SK-N-SH treated with all-trans-retinoic acid at 6 μM for 48 hours (cell line): ENCODE results near the gene ARHGDIG.
"Not testable (repeated sequence)": the region's sequence is repeated elsewhere in the genome, so short reads cannot be mapped to it uniquely, and the experiment has no call there.

ENCODE experiments used
- ATAC-seq: fragments of 200-7000 bp; cut with Tn5 transposase; 3 replicates; pipeline ENCODE4 v1.9.1; 2020; ENCODE audit warnings: mild to moderate bottlenecking, moderate library complexity
- ARNTL ChIP-seq: fragments of 450-650 bp; formaldehyde crosslinking; IDR thresholded peaks from 2 replicates; pipeline ENCODE4 v1.5.0; 2020; ENCODE audit warnings: low read depth, mild to moderate bottlenecking, moderate library complexity, borderline replicate concordance
- BACH2 ChIP-seq: fragments of 250-450 bp; sonication (Bioruptor Pico); IDR thresholded peaks from 2 replicates; pipeline ENCODE4 v1.9.0; 2021; ENCODE audit warnings: mild to moderate bottlenecking, borderline replicate concordance
- CSDC2 ChIP-seq: fragments of 250-450 bp; sonication (Bioruptor Pico); IDR thresholded peaks from 2 replicates; pipeline ENCODE4 v1.5.0; 2020; ENCODE audit warnings: mild to moderate bottlenecking, moderate library complexity
- ESRRG ChIP-seq: fragments of 250-450 bp; sonication (Bioruptor Pico); IDR thresholded peaks from 2 replicates; pipeline ENCODE4 v1.6.1; 2021; ENCODE audit warnings: mild to moderate bottlenecking
- GLIS3 ChIP-seq: fragments of 250-450 bp; sonication (Bioruptor Pico); IDR thresholded peaks from 2 replicates; pipeline ENCODE4 v1.5.0; 2020; ENCODE audit warnings: mild to moderate bottlenecking, moderate library complexity
- ISL1 ChIP-seq: fragments of 250-450 bp; sonication (Bioruptor Pico); IDR thresholded peaks from 2 replicates; pipeline ENCODE4 v2.1.2; 2022; ENCODE audit warnings: mild to moderate bottlenecking, moderate library complexity
- OSR1 ChIP-seq: fragments of 250-450 bp; sonication (Bioruptor Pico); IDR thresholded peaks from 2 replicates; pipeline ENCODE4 v1.8.0; 2022; ENCODE audit warnings: moderate library complexity, mild to moderate bottlenecking, inconsistent platforms
- PATZ1 ChIP-seq: fragments of 250-450 bp; sonication (Bioruptor Pico); IDR thresholded peaks from 2 replicates; pipeline ENCODE4 v1.8.0; 2020; ENCODE audit warnings: mild to moderate bottlenecking, moderate library complexity, borderline replicate concordance
- PPARA ChIP-seq: fragments of 250-450 bp; sonication (Bioruptor Pico); IDR thresholded peaks from 2 replicates; pipeline ENCODE4 v1.5.0; 2020; ENCODE audit warnings: mild to moderate bottlenecking, borderline replicate concordance
- SNAI2 ChIP-seq: fragments of 250-450 bp; sonication (Bioruptor Pico); IDR thresholded peaks from 2 replicates; pipeline ENCODE4 v1.5.0; 2020; ENCODE audit warnings: mild to moderate bottlenecking, moderate library complexity
- TOX ChIP-seq: fragments of 250-450 bp; sonication (Bioruptor Pico); IDR thresholded peaks from 2 replicates; pipeline ENCODE4 v1.8.0; 2021; ENCODE audit warnings: mild to moderate bottlenecking, moderate library complexity, borderline replicate concordance
- ZC3H10 ChIP-seq: fragments of 250-450 bp; sonication (Bioruptor Pico); IDR thresholded peaks from 2 replicates; pipeline ENCODE4 v1.5.1; 2021; ENCODE audit warnings: mild to moderate bottlenecking, moderate library complexity
- ZFP3 ChIP-seq: fragments of 250-450 bp; sonication (Bioruptor Pico); IDR thresholded peaks from 2 replicates; pipeline ENCODE4 v1.5.0; 2020; ENCODE audit warnings: mild to moderate bottlenecking, moderate library complexity
- ZFP30 ChIP-seq: fragments of 450-650 bp; formaldehyde crosslinking; IDR thresholded peaks from 2 replicates; pipeline ENCODE4 v1.5.0; 2022; ENCODE audit warnings: mild to moderate bottlenecking, moderate library complexity
- ZNF8 ChIP-seq: fragments of 450-650 bp; formaldehyde crosslinking; IDR thresholded peaks from 2 replicates; pipeline ENCODE4 v1.5.0; 2020; ENCODE audit warnings: mild to moderate bottlenecking, moderate library complexity
- TF ChIP-seq, protein P1 (sequence below): fragments of 250-450 bp; sonication (Bioruptor Pico); IDR thresholded peaks from 2 replicates; pipeline ENCODE4 v1.5.1; 2021; ENCODE audit warnings: mild to moderate bottlenecking, moderate library complexity
- TF ChIP-seq, protein P2 (sequence below): fragments of 250-450 bp; sonication (Bioruptor Pico); IDR thresholded peaks from 2 replicates; pipeline ENCODE4 v1.8.0; 2021; ENCODE audit warnings: low read depth, mild to moderate bottlenecking, moderate library complexity, borderline replicate concordance
- TF ChIP-seq, protein P3 (sequence below): fragments of 250-450 bp; sonication (Bioruptor Pico); IDR thresholded peaks from 2 replicates; pipeline ENCODE4 v1.5.1; 2020; ENCODE audit warnings: low read depth, mild to moderate bottlenecking, moderate library complexity

Gene ARHGDIG

GRCh38 chr16:265711-266110 is 14.7 kb upstream of the ARHGDIG start:
- 0 out of 3 replicates have a peak, but pooled peaks have one; percentile 5 for ATAC-seq
- TF ChIP-seq BACH2 (CRISPR knock-in tag) = no peak
- TF ChIP-seq, protein P1, sequence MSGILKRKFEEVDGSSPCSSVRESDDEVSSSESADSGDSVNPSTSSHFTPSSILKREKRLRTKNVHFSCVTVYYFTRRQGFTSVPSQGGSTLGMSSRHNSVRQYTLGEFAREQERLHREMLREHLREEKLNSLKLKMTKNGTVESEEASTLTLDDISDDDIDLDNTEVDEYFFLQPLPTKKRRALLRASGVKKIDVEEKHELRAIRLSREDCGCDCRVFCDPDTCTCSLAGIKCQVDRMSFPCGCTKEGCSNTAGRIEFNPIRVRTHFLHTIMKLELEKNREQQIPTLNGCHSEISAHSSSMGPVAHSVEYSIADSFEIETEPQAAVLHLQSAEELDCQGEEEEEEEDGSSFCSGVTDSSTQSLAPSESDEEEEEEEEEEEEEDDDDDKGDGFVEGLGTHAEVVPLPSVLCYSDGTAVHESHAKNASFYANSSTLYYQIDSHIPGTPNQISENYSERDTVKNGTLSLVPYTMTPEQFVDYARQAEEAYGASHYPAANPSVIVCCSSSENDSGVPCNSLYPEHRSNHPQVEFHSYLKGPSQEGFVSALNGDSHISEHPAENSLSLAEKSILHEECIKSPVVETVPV (CRISPR knock-in tag) = no peak
- no peak for TF ChIP-seq ZFP30 (CRISPR knock-in tag)
- TF ChIP-seq, all 23 proteins: peak for 0

- ATAC-seq = peak; percentile 9
- no peak for TF ChIP-seq ESRRG (CRISPR knock-in tag)
These were observed 13.9 kb upstream of the ARHGDIG start for GRCh38 chr16:266258-267164.

- not testable (repeated sequence) for ATAC-seq
These were observed 12.8 kb upstream of the ARHGDIG start for GRCh38 chr16:267562-267961.

GRCh38 chr16:268141-269053 is 12.0 kb upstream of the ARHGDIG start:
- no peak; the same call in 2 of the 3 replicates for ATAC-seq

DNA sequence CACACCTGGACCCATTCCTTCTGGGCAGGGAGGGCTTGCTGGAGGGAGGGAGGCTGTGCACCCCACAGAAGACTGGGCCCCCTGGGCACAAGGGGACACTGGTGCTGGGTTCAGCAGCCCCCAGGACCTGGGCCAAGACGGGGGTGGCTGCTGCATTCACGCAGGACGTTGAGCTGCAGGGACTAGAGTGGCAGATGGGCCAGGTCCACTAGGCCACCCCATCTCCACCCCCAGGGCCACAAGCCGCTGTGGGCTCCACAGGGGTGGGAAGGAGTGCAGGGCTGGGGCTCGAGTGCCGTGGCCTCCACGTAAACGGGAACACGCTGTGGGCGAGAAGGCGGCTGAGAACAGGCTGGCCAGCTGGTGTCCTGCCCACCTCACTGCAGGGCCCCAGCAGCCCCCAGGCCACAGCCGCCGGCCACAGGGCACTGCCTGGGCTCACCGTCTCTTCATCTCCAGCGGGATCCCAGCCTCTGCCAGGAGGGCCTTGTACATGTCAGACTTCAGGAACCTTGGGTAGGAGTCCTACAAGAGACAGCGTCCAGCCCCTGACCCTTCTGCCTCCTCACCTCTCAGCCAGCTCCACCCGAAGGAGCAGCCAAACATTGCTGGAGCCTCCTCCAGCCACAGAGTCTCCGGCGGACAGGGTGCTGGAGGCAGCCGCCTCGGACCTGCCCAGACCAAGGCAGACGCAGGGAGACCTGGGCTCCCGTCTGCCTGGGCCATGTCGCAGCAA is 11.2 kb upstream of the ARHGDIG start:
- no peak for ATAC-seq

More at GRCh38 chr16:268141-269053, 12.0 kb upstream of the ARHGDIG start:
- TF ChIP-seq CSDC2 (CRISPR knock-in tag) = no peak
- no peak for TF ChIP-seq OSR1 (CRISPR knock-in tag)
- TF ChIP-seq ARNTL (CRISPR knock-in tag) = no peak
- no peak for TF ChIP-seq ESRRG (CRISPR knock-in tag)
- no peak for TF ChIP-seq PPARA (CRISPR knock-in tag)
- no peak for TF ChIP-seq SNAI2

GRCh38 chr16:270381-271255 is 9.8 kb upstream of the ARHGDIG start:
- no peak for TF ChIP-seq ZFP3 (CRISPR knock-in tag)
- no peak for TF ChIP-seq ESRRG (CRISPR knock-in tag)
- no peak for TF ChIP-seq PATZ1
- TF ChIP-seq TOX (CRISPR knock-in tag) = no peak
- TF ChIP-seq ZC3H10 (CRISPR knock-in tag) = no peak
- no peak for TF ChIP-seq SNAI2
- no peak for TF ChIP-seq GLIS3 (CRISPR knock-in tag)
- no peak for TF ChIP-seq BACH2 (CRISPR knock-in tag)
- TF ChIP-seq ZFP30 (CRISPR knock-in tag) = no peak
- no peak for TF ChIP-seq ZNF8
- TF ChIP-seq ARNTL (CRISPR knock-in tag) = no peak
- TF ChIP-seq OSR1 (CRISPR knock-in tag) = no peak
- TF ChIP-seq, protein P2, sequence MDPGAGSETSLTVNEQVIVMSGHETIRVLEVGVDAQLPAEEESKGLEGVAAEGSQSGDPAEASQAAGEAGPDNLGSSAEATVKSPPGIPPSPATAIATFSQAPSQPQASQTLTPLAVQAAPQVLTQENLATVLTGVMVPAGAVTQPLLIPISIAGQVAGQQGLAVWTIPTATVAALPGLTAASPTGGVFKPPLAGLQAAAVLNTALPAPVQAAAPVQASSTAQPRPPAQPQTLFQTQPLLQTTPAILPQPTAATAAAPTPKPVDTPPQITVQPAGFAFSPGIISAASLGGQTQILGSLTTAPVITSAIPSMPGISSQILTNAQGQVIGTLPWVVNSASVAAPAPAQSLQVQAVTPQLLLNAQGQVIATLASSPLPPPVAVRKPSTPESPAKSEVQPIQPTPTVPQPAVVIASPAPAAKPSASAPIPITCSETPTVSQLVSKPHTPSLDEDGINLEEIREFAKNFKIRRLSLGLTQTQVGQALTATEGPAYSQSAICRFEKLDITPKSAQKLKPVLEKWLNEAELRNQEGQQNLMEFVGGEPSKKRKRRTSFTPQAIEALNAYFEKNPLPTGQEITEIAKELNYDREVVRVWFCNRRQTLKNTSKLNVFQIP = no peak
- TF ChIP-seq, protein P1 (CRISPR knock-in tag) = no peak
- TF ChIP-seq PPARA (CRISPR knock-in tag) = no peak
- no peak for ATAC-seq

More for the DNA sequence above, 11.2 kb upstream of the ARHGDIG start:
- no peak for TF ChIP-seq ZFP3 (CRISPR knock-in tag)
- TF ChIP-seq, protein P3, sequence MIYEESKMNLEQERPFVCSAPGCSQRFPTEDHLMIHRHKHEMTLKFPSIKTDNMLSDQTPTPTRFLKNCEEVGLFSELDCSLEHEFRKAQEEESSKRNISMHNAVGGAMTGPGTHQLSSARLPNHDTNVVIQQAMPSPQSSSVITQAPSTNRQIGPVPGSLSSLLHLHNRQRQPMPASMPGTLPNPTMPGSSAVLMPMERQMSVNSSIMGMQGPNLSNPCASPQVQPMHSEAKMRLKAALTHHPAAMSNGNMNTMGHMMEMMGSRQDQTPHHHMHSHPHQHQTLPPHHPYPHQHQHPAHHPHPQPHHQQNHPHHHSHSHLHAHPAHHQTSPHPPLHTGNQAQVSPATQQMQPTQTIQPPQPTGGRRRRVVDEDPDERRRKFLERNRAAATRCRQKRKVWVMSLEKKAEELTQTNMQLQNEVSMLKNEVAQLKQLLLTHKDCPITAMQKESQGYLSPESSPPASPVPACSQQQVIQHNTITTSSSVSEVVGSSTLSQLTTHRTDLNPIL = no peak
- no peak for TF ChIP-seq ARNTL (CRISPR knock-in tag)
- no peak for TF ChIP-seq ISL1 (CRISPR knock-in tag)
- TF ChIP-seq PPARA (CRISPR knock-in tag) = no peak
